ENCODE data around the gene PROK1. TPM values are rescaled to one million over a fixed set of nuclear protein-coding genes. Genes with fewer than 3 reads are reported as not detected.

PROK1 gene
- total RNA-seq, 1 donor from 2014 or later = not detected

GRCh38 chr1:110482662-110483307 is 31.8 kb downstream of the PROK1 start:
- FAIRE-seq (no peak), DNase-seq (ENCODE audit: low read depth) (peak; percentile 7)
- Histone ChIP-seq H3K27me3 (ENCODE audit: control insufficient read depth, insufficient read depth, low read length) (no peaks in the 10 kb centered on the region), H3K4me3 (ENCODE audit: low read depth, low read length) (no peak overlapping the region), H3K36me3 (ENCODE audit: control insufficient read depth, insufficient read depth, low read length) (no peaks in the 10 kb centered on the region)
- no peak for TF ChIP-seq CTCF (IDR thresholded peaks at IDR 0.05; ENCODE audit: insufficient read depth, low read length, severe bottlenecking)

GRCh38 chr1:110483308-110483685 is 32.3 kb downstream of the PROK1 start:
- DNase-seq (ENCODE audit: low read depth) = no peak
- H3K27me3 ChIP-seq (ENCODE audit: control insufficient read depth, insufficient read depth, low read length) = no peaks in the 10 kb centered on the region
- no peak for TF ChIP-seq CTCF (IDR thresholded peaks at IDR 0.05; ENCODE audit: insufficient read depth, low read length, severe bottlenecking)
- FAIRE-seq = no peak
- no peaks in the 10 kb centered on the region for H3K36me3 ChIP-seq (ENCODE audit: control insufficient read depth, insufficient read depth, low read length)
- no peak overlapping the region for H3K4me3 ChIP-seq (ENCODE audit: low read depth, low read length)

GRCh38 chr1:110484801-110485200 is 33.9 kb downstream of the PROK1 start:
- Histone ChIP-seq H3K4me3 (ENCODE audit: low read depth, low read length) (no peak overlapping the region), H3K36me3 (ENCODE audit: control insufficient read depth, insufficient read depth, low read length) (no peaks in the 10 kb centered on the region), H3K27me3 (ENCODE audit: control insufficient read depth, insufficient read depth, low read length) (no peaks in the 10 kb centered on the region)
- DNase-seq (ENCODE audit: low read depth) (no peak), FAIRE-seq (no peak)
- no peak for TF ChIP-seq CTCF (IDR thresholded peaks at IDR 0.05; ENCODE audit: insufficient read depth, low read length, severe bottlenecking)

GRCh38 chr1:110485725-110486124 is 34.8 kb downstream of the PROK1 start:
- FAIRE-seq = no peak
- no peak for TF ChIP-seq CTCF (IDR thresholded peaks at IDR 0.05; ENCODE audit: insufficient read depth, low read length, severe bottlenecking)
- H3K36me3 ChIP-seq (ENCODE audit: control insufficient read depth, insufficient read depth, low read length) = no peaks in the 10 kb centered on the region
- no peaks in the 10 kb centered on the region for H3K27me3 ChIP-seq (ENCODE audit: control insufficient read depth, insufficient read depth, low read length)
- no peak overlapping the region for H3K4me3 ChIP-seq (ENCODE audit: low read depth, low read length)
- no peak for DNase-seq (ENCODE audit: low read depth)

GRCh38 chr1:110487726-110488125 is 36.8 kb downstream of the PROK1 start:
- DNase-seq (ENCODE audit: low read depth) (peak; percentile 60), FAIRE-seq (no peak)
- H3K27me3 ChIP-seq (ENCODE audit: control insufficient read depth, insufficient read depth, low read length) = no peaks in the 10 kb centered on the region
- no peak overlapping the region for H3K4me3 ChIP-seq (ENCODE audit: low read depth, low read length)
- no peak for TF ChIP-seq CTCF (IDR thresholded peaks at IDR 0.05; ENCODE audit: insufficient read depth, low read length, severe bottlenecking)
- H3K36me3 ChIP-seq (ENCODE audit: control insufficient read depth, insufficient read depth, low read length) = no peaks in the 10 kb centered on the region

GRCh38 chr1:110488161-110488560 is 37.2 kb downstream of the PROK1 start:
- FAIRE-seq = no peak
- Histone ChIP-seq H3K4me3 (ENCODE audit: low read depth, low read length) (no peak overlapping the region), H3K27me3 (ENCODE audit: control insufficient read depth, insufficient read depth, low read length) (no peaks in the 10 kb centered on the region), H3K36me3 (ENCODE audit: control insufficient read depth, insufficient read depth, low read length) (no peaks in the 10 kb centered on the region)
- DNase-seq (ENCODE audit: low read depth) = no peak
- TF ChIP-seq CTCF (IDR thresholded peaks at IDR 0.05; ENCODE audit: insufficient read depth, low read length, severe bottlenecking) = no peak

All from bronchial epithelial cell (primary cell).